ENCODE data around the gene SLC9A5. TPM values are rescaled to one million over a fixed set of nuclear protein-coding genes. Genes with fewer than 3 reads are reported as not detected.

The SLC9A5 gene
- total and polyA plus RNA-seq, 3 donors from 2014 or later: 4.8 to 15.7 (median 6.8) TPM

- intact Hi-C loops (cut with DNase I; ENCODE audit: low total_unique reads): no loop called here
- Histone ChIP-seq H3K4me3 (no peak overlapping the region), H3K4me1 (no peaks in the 10 kb centered on the region), H3K9me3 (no peaks in the 10 kb centered on the region), H3K36me3 (ENCODE audit: low read depth, missing control alignments) (no peaks in the 10 kb centered on the region), H3K27ac (no peak overlapping the region), H3K27me3 (no peaks in the 10 kb centered on the region)
- no peak for DNase-seq
- TF ChIP-seq CTCF (IDR thresholded peaks at IDR 0.05): no peak
- no peak for TF ChIP-seq POLR2A (IDR thresholded peaks at IDR 0.05)
- 91 to 92% methylated on average over 18 of the region's 18 CpGs for WGBS, 2 donors
Measured at GRCh38 chr16:67254801-67255552, 6.2 kb downstream of the SLC9A5 start.

GRCh38 chr16:67255553-67256221 is 6.9 kb downstream of the SLC9A5 start:
- DNase-seq: no peak
- Histone ChIP-seq H3K27ac (no peak overlapping the region), H3K9me3 (no peaks in the 10 kb centered on the region), H3K4me1 (no peaks in the 10 kb centered on the region), H3K27me3 (no peaks in the 10 kb centered on the region), H3K36me3 (ENCODE audit: low read depth, missing control alignments) (no peaks in the 10 kb centered on the region), H3K4me3 (no peak overlapping the region)
- 97 to 98% methylated on average over 13 to 17 of the region's 17 CpGs for WGBS, 2 donors
- TF ChIP-seq CTCF (IDR thresholded peaks at IDR 0.05): no peak
- no peak for TF ChIP-seq POLR2A (IDR thresholded peaks at IDR 0.05)
- intact Hi-C loops (cut with DNase I; ENCODE audit: low total_unique reads): no loop called here

- Histone ChIP-seq H3K36me3 (ENCODE audit: low read depth, missing control alignments) (no peaks in the 10 kb centered on the region), H3K9me3 (no peaks in the 10 kb centered on the region), H3K4me3 (no peak overlapping the region), H3K4me1 (no peaks in the 10 kb centered on the region), H3K27ac (no peak overlapping the region), H3K27me3 (no peaks in the 10 kb centered on the region)
- no peak for TF ChIP-seq POLR2A (IDR thresholded peaks at IDR 0.05)
- TF ChIP-seq CTCF (IDR thresholded peaks at IDR 0.05): no peak
- intact Hi-C loops (cut with DNase I; ENCODE audit: low total_unique reads): no loop called here
- 97% methylated on average over 10 to 11 of the region's 11 CpGs for WGBS, 2 donors
- no peak for DNase-seq
Measured at GRCh38 chr16:67256701-67257230, 8.0 kb downstream of the SLC9A5 start.

GRCh38 chr16:67257486-67258160 is 8.8 kb downstream of the SLC9A5 start:
- intact Hi-C loops (cut with DNase I; ENCODE audit: low total_unique reads): no loop called here
- 61 to 73% methylated on average over 3 to 4 of the region's 4 CpGs for WGBS, 2 donors
- TF ChIP-seq POLR2A (IDR thresholded peaks at IDR 0.05) (no peak), CTCF (IDR thresholded peaks at IDR 0.05) (no peak)
- Histone ChIP-seq H3K4me1 (no peaks in the 10 kb centered on the region), H3K4me3 (no peak overlapping the region), H3K36me3 (ENCODE audit: low read depth, missing control alignments) (no peaks in the 10 kb centered on the region), H3K27me3 (no peaks in the 10 kb centered on the region), H3K9me3 (no peaks in the 10 kb centered on the region), H3K27ac (no peak overlapping the region)
- no peak for DNase-seq

All from testis (tissue), 3 donors.